Kidney epithelial cell (primary cell): Measurements from ENCODE around the gene POU3F3. TPM values are rescaled to one million over a fixed set of nuclear protein-coding genes. Genes with fewer than 3 reads are reported as not detected.

Experiments
- DNase-seq: peaks from one replicate; pipeline ENCODE4 v3.0.0-alpha.2; 2010; ENCODE audit warnings: low read depth
- H3K27me3 ChIP-seq: 2 replicates; pipeline ENCODE4 v1.6.0; 2011; ENCODE audit warnings: low read length; ENCODE audit not compliant: control insufficient read depth, insufficient read depth
- H3K36me3 ChIP-seq: 2 replicates; pipeline ENCODE4 v1.5.1; 2011; ENCODE audit warnings: low read length; ENCODE audit not compliant: control insufficient read depth, insufficient read depth
- H3K4me3 ChIP-seq: 2 replicates; pipeline ENCODE4 v1.5.1; 2011; ENCODE audit warnings: low read depth, mild to moderate bottlenecking, control low read depth, low read length
- CTCF ChIP-seq: IDR thresholded peaks from 2 replicates; pipeline ENCODE4 v1.5.1; 2011; ENCODE audit warnings: mild to moderate bottlenecking, moderate library complexity, low read length, control low read depth, inconsistent platforms; ENCODE audit not compliant: insufficient read depth, poor library complexity, severe bottlenecking
- total RNA-seq: library from RNA; depleted of rRNA; stranded (reverse); fragments of >200 nt; gene quantifications from 2 replicates; pipeline ENCODE4 v1.2.3, GENCODE V29; 2015

The POU3F3 gene
- total RNA-seq, 1 donor from 2014 or later = 19.0 TPM

GRCh38 chr2:104876606-104877570 lies 23.0 kb downstream of the POU3F3 start:
- no peak for DNase-seq
- Histone ChIP-seq H3K27me3 (peaks cover 7% of the 10 kb centered on the region), H3K4me3 (no peak overlapping the region), H3K36me3 (no peaks in the 10 kb centered on the region)
- no peak for TF ChIP-seq CTCF

DNA sequence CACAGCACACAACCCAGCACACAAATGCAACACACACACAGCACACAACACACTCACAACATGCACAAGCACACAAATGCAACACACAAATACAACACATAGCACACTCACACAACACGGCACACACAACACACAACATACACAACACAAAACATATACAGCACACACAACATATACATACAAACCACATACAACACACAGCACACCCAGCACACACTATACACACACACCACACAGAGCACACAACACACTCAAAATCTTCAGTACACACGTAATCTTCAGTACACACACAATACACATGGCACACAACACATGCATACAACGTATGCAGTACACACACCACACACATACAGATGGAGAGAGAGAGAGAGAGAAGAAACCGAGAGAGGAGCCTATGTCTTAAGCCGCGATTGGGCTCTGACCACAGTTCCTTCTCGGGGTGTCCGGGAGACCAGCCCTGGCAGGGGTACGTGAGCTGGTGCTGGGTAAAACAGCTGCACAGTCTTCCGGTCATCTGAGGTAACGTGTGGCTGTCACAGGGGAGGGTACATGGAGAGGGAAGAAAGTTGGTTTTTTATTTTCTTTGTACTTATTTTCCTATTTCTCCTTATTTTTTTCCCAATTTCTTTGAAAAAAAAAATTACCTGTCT lies 25.1 kb downstream of the POU3F3 start:
- Histone ChIP-seq H3K4me3 (no peak overlapping the region), H3K36me3 (no peaks in the 10 kb centered on the region), H3K27me3 (peaks cover 3% of the 10 kb centered on the region)
- DNase-seq = no peak
- TF ChIP-seq CTCF = no peak

- Histone ChIP-seq H3K27me3 (peaks cover 3% of the 10 kb centered on the region), H3K36me3 (no peaks in the 10 kb centered on the region), H3K4me3 (no peak overlapping the region)
- no peak for TF ChIP-seq CTCF
- no peak for DNase-seq
These were observed 26.2 kb downstream of the POU3F3 start for GRCh38 chr2:104880076-104880475.

GRCh38 chr2:104883357-104883756 lies 29.4 kb downstream of the POU3F3 start:
- no peak for TF ChIP-seq CTCF
- H3K4me3 ChIP-seq = no peak overlapping the region
- H3K27me3 ChIP-seq = peaks cover 3% of the 10 kb centered on the region
- H3K36me3 ChIP-seq = no peaks in the 10 kb centered on the region
- DNase-seq = no peak

DNA sequence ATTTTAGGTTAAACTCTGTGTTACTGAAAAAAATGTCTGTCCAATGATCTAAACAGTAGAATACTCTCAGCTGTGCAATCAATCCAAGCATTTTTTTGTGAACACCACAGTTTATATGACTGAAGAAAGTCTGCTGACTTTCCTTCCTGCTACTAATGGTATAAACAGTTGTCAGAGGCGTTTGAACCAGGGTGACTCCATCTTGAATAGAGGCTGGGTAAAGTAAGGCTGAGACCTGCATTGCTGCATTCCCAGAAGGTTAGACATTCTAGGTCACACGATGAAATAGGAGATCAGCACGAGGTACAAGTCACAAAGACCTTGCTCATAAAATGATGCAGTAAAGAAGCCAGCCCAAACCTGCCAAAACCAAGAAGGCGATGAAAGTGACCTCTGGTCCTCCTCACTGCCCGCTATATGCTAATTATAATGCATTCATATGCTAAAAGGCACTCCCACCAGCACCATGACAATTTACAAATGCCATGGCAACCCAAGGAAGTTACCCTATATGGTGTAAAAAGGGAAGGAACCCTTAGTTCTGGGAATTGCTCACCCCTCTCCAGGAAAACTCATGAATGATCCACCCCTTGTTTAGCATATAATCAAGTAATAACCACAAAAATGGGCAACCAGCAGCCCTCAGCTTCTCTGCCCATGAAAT lies 31.3 kb downstream of the POU3F3 start:
- no peak overlapping the region for H3K4me3 ChIP-seq
- TF ChIP-seq CTCF = no peak
- peaks cover 3% of the 10 kb centered on the region for H3K27me3 ChIP-seq
- no peaks in the 10 kb centered on the region for H3K36me3 ChIP-seq
- no peak for DNase-seq
